KG1 (cell line): ENCODE results near the gene ARRB2.

ENCODE experiments used
- DNase-seq: peaks from one replicate; lab custom pipeline; 2025; lab: John Stamatoyannopoulos, UW

The ARRB2 gene

DNA sequence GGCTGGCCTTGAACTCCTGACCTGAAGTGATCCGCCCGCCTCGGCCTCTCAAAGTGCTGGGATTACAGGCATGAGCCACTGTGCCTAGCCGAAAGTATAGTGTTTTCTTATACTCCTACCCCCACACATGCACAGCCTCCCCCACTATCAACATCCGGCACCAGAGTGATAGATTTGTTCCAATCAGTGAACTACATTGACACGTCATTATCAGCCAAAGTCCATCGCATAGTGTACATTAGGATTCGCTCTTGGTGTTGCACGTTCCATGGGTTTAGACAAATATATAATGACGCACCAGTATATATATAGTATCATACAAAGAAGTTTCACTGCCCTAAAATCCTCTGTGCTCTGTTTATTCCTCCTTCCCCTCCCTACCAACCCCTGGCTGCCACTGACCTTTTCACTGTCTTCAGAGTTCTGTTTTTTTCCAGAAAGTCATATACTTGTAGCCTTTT lies 49.4 kb downstream of the ARRB2 start:
- no peak for DNase-seq

DNA sequence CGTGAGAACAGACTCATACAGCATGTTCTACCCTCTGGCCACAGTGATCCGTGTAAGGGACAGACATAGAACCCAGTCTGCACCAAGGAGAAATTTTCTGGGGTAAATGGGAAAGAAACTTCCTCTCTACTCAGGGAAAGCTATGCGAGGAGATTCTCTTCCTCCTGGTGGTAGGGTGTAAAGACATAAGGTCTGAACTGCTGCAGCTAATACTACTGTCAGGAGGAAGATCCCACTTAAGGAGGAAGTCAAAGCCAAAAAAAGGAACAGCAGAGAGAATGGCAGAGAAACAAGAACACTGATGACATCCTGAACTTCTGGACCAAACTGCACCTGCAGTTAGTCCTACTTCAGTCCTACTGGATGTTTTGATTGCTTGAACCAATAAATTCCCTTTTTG lies 54.2 kb downstream of the ARRB2 start:
- no peak for DNase-seq

GRCh38 chr17:4766201-4766600 lies 55.8 kb downstream of the ARRB2 start:
- DNase-seq: no peak

- no peak for DNase-seq
Measured at GRCh38 chr17:4766723-4767122, 56.3 kb downstream of the ARRB2 start.

DNA sequence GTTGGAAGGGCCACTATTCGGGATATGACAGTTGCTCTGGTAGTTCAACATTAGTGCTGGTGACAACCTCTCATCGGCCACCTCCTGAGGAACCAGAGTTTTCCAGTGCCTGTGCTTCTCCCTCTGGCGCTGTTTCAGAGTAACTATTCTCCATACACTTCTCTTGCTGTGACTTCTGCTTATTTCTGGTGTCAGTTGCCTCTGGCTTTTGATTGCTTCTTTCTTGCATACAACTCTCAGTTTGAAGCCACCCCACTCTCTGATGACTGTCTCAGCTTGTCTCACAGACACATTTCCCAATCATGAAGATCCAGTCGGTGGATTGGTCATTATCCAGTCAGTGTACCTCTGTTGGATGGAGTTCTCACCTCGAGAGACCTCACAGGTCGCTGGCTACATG lies 57.9 kb downstream of the ARRB2 start:
- DNase-seq: no peak

GRCh38 chr17:4769628-4770027 lies 59.2 kb downstream of the ARRB2 start:
- DNase-seq: no peak
